HEK293 (cell line): ENCODE results near the gene MYO7B.

Source experiments
- ATF2 ChIP-seq: fragments of 450-650 bp; formaldehyde crosslinking; IDR thresholded peaks from 2 replicates; pipeline ENCODE4 v1.5.1; 2016; ENCODE audit warnings: missing biosample characterization, missing genetic modification characterization, low read depth
- CTCF ChIP-seq: fragments of 450-650 bp; formaldehyde crosslinking; IDR thresholded peaks from 2 replicates; pipeline ENCODE4 v1.5.1; 2016; ENCODE audit warnings: missing biosample characterization, missing genetic modification characterization
- IKZF3 ChIP-seq: fragments of 450-650 bp; IDR thresholded peaks from 2 replicates; pipeline ENCODE4 v1.5.0; 2018; ENCODE audit warnings: missing biosample characterization, mild to moderate bottlenecking, missing genetic modification characterization, moderate library complexity
- REST ChIP-seq: fragments of 450-650 bp; formaldehyde crosslinking; IDR thresholded peaks from 2 replicates; pipeline ENCODE4 v1.5.1; 2016; ENCODE audit warnings: missing biosample characterization, missing genetic modification characterization
- YY1 ChIP-seq: fragments of 450-650 bp; formaldehyde crosslinking; IDR thresholded peaks from 2 replicates; pipeline ENCODE4 v1.5.1; 2018; ENCODE audit warnings: missing biosample characterization, missing genetic modification characterization
- ZNF391 ChIP-seq: fragments of 450-650 bp; formaldehyde crosslinking; IDR thresholded peaks from 2 replicates; pipeline ENCODE4 v1.5.1; 2016; ENCODE audit warnings: low read depth, missing biosample characterization, missing genetic modification characterization, borderline replicate concordance
- ZNF596 ChIP-seq: fragments of 450-650 bp; IDR thresholded peaks from 2 replicates; pipeline ENCODE4 v1.5.0; 2018; ENCODE audit warnings: missing biosample characterization, mild to moderate bottlenecking, missing genetic modification characterization, moderate library complexity
- ZNF785 ChIP-seq: fragments of 450-650 bp; formaldehyde crosslinking; IDR thresholded peaks from 2 replicates; pipeline ENCODE4 v1.5.1; 2016; ENCODE audit warnings: missing biosample characterization, missing genetic modification characterization

GRCh38 chr2:127640082-127641072 lies 104.9 kb downstream of the MYO7B start:
- TF ChIP-seq ZNF596 (tag by site-specific recombination) (no peak), CTCF (tag by site-specific recombination) (0 out of 2 replicates have a peak, but pooled peaks have one; percentile 9), REST (tag by site-specific recombination) (no peak), YY1 (tag by site-specific recombination) (no peak), IKZF3 (no peak), ATF2 (tag by site-specific recombination) (no peak), ZNF785 (tag by site-specific recombination) (no peak), ZNF391 (tag by site-specific recombination) (no peak)
